HG03457 (cell line): ENCODE results near the gene ADGRB3.
"Not testable (repeated sequence)": the region's sequence is repeated elsewhere in the genome, so short reads cannot be mapped to it uniquely, and the experiment has no call there.

Experiments used
- ATAC-seq: cut with Tn5 transposase; IDR thresholded peaks from one replicate; pipeline ENCODE4 v1.9.1; 2021; ENCODE audit warnings: moderate number of reproducible peaks; ENCODE audit not compliant: unreplicated experiment

Gene ADGRB3

DNA sequence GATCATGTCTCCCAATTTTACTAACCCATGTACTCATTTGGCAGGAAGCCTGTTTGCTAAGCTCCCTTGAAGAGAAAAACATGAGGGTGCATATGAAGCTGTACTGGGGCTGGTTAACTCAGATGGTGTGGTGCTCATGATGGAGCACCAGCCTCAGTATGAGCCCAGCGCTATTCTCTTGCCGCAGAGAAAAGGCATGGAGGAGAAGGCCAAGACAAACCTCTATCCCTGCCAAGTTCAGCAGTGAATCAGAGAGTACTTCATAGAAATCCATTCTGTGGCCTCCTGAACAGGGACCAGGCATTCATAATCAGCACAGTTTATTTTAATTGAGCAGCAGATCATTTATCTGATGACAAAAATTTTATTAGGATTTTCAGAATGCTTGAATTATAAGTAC is 763.6 kb downstream of the ADGRB3 start:
- ATAC-seq: no peak

DNA sequence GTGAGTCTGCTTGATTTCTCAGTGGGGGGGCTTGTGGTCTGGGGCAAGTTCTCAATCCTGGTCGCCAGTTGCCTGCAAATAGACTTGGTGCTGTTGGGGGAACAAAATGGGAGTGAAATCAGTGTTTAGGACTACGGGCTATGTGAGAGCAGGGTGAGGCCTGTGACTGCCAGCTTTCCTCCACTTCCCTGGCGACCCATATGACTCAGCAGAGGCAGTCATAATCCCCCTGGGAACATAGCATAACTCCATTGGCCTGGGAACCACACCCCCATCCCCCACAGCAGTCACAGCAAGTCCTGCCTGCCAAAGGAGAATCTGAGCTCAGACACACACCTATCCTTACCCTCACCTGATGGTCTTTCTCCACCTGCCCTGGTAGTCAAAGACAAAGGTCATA is 773.8 kb downstream of the ADGRB3 start:
- no peak for ATAC-seq

DNA sequence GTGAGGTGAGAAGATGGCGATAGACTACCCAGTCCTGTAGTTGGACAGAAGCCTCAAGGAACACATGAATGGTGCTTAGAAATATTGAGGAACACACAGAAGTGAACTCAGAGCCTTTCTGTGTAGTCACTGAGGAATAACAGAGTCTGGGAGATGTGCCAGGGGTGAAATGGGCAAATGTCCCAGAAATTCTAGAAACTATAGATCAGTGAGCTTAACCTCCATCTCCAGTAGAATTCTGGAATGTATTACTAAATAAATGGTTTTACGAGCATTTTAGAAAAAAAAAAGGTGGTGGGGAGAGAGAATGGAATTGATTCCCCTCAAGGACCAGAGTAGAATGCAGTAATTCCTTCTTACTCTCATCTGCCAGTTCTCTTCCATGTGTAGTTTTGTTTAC is 781.7 kb downstream of the ADGRB3 start:
- ATAC-seq: no peak

DNA sequence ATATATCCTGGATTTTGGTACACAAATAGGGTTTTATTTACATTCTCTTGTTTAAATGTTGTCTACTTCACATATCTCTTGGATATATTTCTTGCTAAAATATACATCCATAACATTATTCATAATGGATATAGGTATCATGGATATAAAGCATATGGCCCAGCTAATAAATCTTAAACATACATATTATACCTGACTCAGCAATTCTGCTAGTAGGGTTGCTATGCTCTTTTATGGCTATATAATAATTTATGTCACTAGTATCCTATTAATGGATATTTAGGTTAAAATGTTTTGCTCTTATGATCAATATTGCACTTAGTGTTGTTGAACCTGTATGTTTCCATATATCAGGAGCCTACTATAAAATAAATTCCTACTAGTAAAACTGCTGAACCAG is 786.2 kb downstream of the ADGRB3 start:
- no peak for ATAC-seq

DNA sequence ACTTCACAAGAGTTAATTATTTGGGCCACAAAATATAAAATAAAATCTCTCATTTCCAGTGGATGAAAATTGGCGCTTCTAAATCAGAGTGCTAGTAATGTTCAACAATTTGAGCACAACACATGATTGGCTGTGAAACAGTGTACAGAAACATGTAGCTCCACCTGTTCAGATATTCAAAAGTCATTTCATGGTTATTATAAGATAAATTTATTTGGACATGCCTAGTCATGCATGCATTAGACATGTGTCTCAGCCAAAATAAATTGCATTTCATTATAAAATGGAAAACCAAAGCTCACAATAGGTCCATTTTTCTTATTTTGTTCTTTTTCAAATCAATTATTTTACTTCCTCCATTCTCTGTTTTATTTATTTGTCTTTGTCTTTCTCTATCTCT is 786.9 kb downstream of the ADGRB3 start:
- no peak for ATAC-seq

DNA sequence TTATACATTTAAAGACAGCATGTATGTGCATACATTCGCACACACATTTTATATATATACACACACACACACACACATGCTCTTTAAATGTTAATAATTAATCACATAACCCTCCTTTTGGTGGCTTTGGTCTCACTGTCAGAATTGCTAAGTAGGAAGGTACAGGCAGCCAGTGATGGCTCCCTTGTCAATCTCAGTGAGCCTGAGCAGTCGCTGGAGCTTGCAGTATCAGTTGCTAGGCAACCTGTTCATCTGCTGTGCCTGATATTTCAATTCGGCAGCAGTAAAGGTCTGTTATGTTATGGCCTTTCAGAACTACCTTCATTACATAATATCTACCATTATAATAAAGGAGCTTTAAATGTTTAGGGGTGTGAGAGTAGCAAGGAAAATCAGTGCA is 787.4 kb downstream of the ADGRB3 start:
- no peak for ATAC-seq

DNA sequence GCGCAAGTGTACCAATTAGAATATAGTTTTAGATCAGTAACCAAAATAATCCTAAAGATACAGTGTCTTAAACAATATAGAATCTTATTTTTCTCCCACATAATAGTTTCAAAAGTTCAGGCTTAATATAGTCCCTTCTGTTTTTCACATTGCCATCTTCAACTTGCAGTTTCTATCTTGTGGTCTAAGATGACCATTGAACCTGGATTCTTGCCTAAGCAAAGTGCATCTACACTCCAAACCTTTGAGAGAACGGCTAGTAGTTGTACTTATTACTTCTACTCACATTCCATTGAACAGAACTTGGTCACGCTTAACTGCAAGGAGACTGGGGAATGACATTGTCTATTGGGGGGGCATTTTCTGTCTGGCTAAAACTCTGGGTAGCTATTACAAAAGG is 788.7 kb downstream of the ADGRB3 start:
- ATAC-seq: no peak

DNA sequence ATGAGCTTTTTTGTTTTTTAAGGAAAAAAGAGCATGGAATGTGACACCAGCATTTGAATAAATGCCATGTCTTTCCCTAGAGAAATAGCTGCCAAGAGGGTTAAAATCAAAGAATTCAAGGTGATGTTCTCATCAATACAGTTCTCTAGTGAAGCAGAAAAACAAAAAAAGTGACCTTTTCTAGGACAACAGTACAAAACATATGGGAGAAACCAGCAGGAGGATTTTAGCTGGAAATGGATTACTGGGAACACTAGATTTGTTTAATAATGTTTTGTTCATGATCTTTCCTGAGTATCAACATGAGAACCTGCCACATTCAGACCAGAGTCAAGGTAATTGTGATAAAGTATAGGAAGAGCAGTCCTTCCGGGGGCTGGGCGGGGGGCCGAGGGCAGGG is 789.5 kb downstream of the ADGRB3 start:
- no peak for ATAC-seq

DNA sequence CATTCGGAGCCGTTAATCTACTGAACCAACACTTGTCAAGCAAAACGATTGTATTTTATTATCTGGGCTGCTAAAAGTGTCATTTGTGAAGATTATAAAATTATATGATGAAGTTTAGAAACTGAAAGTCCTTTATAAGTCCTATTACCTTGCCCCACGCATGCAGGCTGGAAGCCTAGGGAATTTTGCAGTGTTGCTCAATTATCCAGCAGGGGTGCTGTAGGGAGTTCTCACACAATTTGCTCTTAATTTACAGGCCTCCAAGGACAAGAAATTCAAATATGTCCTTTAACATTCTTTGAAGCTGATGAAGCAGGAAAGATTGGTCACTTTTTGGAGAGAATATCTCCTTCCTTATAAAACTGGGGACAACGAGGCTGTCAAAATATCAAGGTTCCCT is 792.8 kb downstream of the ADGRB3 start:
- no peak for ATAC-seq

DNA sequence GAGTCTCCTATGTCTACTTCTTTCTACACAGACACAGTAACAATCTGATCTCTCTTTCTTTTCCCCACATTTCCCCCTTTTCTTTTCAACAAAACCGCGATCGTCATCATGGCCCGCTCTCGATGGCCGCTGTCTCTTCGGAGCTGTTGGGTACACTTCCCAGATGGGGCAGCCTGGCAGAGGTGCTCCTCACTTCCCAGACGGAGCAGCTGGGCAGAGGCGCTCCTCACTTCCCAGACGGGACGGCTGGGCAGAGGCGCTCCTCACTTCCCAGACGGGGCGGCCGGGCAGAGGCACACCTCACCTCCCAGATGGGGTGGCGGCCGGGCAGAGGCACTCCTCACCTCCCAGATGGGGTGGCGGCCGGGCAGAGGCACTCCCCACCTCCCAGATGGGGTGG is 797.1 kb downstream of the ADGRB3 start:
- ATAC-seq: not testable (repeated sequence)

DNA sequence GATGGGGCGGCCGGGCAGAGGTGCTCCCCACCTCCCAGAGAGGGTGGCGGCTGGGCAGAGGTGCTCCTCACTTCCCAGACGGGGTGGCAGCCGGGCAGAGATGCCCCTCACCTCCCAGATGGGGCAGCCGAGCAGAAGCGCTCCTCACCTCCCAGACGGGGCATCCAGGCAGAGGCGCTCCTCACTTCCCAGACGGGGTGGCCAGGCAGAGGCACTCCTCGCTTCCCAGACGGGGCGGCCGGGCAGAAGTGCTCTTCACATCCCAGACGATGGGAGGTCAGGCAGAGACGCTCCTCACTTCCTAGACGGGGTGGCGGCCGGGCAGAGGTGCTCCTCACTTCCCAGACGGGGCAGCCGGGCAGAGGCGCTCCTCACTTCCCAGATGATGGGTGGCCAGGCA is 798.0 kb downstream of the ADGRB3 start:
- ATAC-seq: not testable (repeated sequence)

DNA sequence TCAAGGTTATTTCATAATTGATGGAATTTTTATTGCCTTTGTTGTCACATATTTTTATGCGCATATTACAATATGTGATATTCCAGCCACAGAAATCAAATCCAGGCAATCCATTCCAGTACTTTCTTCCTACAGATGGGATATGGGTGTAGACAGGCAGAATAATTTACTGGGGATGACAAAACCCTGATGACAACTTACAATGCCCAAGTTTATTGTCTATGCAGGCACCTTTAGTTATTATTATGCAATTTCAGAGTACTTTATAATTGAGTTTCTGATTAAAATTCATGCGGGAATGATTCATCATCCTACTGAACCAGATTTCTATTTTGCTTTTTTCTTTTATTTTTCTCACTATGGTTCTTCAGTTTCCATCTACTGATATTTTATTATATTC is 803.0 kb downstream of the ADGRB3 start:
- ATAC-seq: no peak
